ENCODE measurements around the gene PCDHA11. TPM values are rescaled to one million over a fixed set of nuclear protein-coding genes. Genes with fewer than 3 reads are reported as not detected.
A peak's percentile ranks its signal among the peaks of the same experiment; 100 is the strongest.

Gene PCDHA11
- total and polyA plus RNA-seq, 2 donors (not counting 3 experiments of a cell fraction or from before 2014, with no cell fraction given): not detected

GRCh38 chr5:140821375-140822280 is 47.1 kb upstream of the PCDHA11 start, which contains the start of gene PCDHA5:
Gene PCDHA5 (plus strand): TSS chr5:140821613.
- BruUV-seq (replicated peaks): no TSS peak

More at GRCh38 chr5:140821375-140822280, 47.1 kb upstream of the PCDHA11 start, which contains the start of gene PCDHA5:
- Histone ChIP-seq H3K9me1 (replicated peaks; ENCODE audit: control insufficient read depth, extremely low read depth, insufficient read depth, low read length) (no peaks in the 10 kb centered on the region), H2AFZ (ENCODE audit: low read depth, low read length) (no peak within 1 kb of the TSS), H3K27me3 (ENCODE audit: control insufficient read depth in 2 of 2, insufficient read depth in 2 of 2, low read length in 2 of 2) (no peaks in the 10 kb centered on the region), H4K20me1 (replicated peaks; ENCODE audit: control insufficient read depth, extremely low read depth, insufficient read depth, low read length) (no peaks in the 10 kb centered on the region), H3K79me2 (ENCODE audit: control insufficient read depth, insufficient read depth, low read length) (no peaks in the 10 kb centered on the region), H3K4me3 (replicated peaks in 1 of 3; ENCODE audit: insufficient read depth in 1 of 3, low read depth in 1 of 3, low read length in 3 of 3) (no peak within 1 kb of the TSS), H3K4me1 (ENCODE audit: control insufficient read depth, extremely low read depth, insufficient read depth, low read length) (no peaks in the 10 kb centered on the region), H3K9ac (replicated peaks; ENCODE audit: extremely low read depth, insufficient read depth, low read length) (no peak within 1 kb of the TSS), H3K36me3 (ENCODE audit: control insufficient read depth in 2 of 2, extremely low read depth in 1 of 2, insufficient read depth in 2 of 2, low read length in 2 of 2) (no peaks in the 10 kb centered on the region), H3K9me3 (replicated peaks; ENCODE audit: control insufficient read depth, insufficient read depth, low read length) (no peaks in the 10 kb centered on the region), H3K27ac (ENCODE audit: insufficient read depth, low read depth, low read length) (no peak within 1 kb of the TSS), H3K4me2 (ENCODE audit: insufficient read depth, low read length) (no peak within 1 kb of the TSS)
- CTCF ChIA-PET: interaction anchor here (1.0 kb wide), 1 partner anchor 16 kb away, joined by 3 read pairs; no protein-coding TSS in a partner anchor
- dilution Hi-C loops (cut with MboI; ENCODE audit: extremely low pct_ligation_motif_present, low sequenced_read_pairs) (no loop called here), intact Hi-C loops (cut with micrococcal nuclease) (loop anchor here (1.0 kb wide), 1 partner anchor 220 kb away; no protein-coding TSS in a partner anchor)
- POLR2A ChIA-PET: no interaction called here
- DNase-seq (ENCODE audit: low read depth, low spot score) (peak; percentile 38), FAIRE-seq (peak; percentile 78)
- TF ChIP-seq CTCF (IDR thresholded peaks at IDR 0.05; ENCODE audit: extremely low read depth in 1 of 2, insufficient read depth in 1 of 2, low read depth in 1 of 2, low read length in 2 of 2) (peak; percentile 49 to 59), POLR2AphosphoS5 (IDR thresholded peaks at IDR 0.05; ENCODE audit: insufficient read depth, low read depth, low read length) (no peak)
